Activated naive CD8-positive, alpha-beta T cell treated with anti-CD3 and anti-CD28 coated beads, Interleukin-2, amount 50 U/mL, for 24 hours (primary cell): ENCODE results near the gene PDIA4.
"Not testable (repeated sequence)": the region's sequence is repeated elsewhere in the genome, so short reads cannot be mapped to it uniquely, and the experiment has no call there.

Source experiments
- ATAC-seq: fragments of 150-1000 bp; cut with Tn5 transposase; one replicate; pipeline ENCODE4 v1.10.0; 2021
- DNase-seq: peaks from one replicate; pipeline ENCODE4 v3.0.0; 2021
- H3K27ac Mint-ChIP-seq: one replicate; pipeline ENCODE4 v1.8.0; 2021; ENCODE audit warnings: mild to moderate bottlenecking, mixed read lengths
- H3K27me3 Mint-ChIP-seq: one replicate; pipeline ENCODE4 v1.8.0; 2021; ENCODE audit warnings: mixed read lengths
- H3K36me3 Mint-ChIP-seq: one replicate; pipeline ENCODE4 v1.8.0; 2021; ENCODE audit warnings: low read depth, mixed read lengths
- H3K4me1 Mint-ChIP-seq: one replicate; pipeline ENCODE4 v1.8.0; 2021; ENCODE audit warnings: mixed read lengths
- H3K4me3 Mint-ChIP-seq: one replicate; pipeline ENCODE4 v1.8.0; 2021; ENCODE audit warnings: mild to moderate bottlenecking, moderate library complexity, mixed read lengths
- H3K9me3 Mint-ChIP-seq: one replicate; pipeline ENCODE4 v1.8.0; 2021; ENCODE audit warnings: mixed read lengths

The PDIA4 gene

GRCh38 chr7:149028346-149029109 lies at the start of gene PDIA4:
Gene PDIA4 (minus strand): TSS chr7:149028505. CDS start chr7:149028408, 97 bp downstream.
- DNase-seq (peak; percentile 100), ATAC-seq (peak; percentile 96)
- peaks cover 16% of the 10 kb centered on the region for H3K36me3 Mint-ChIP-seq
- peak within 1 kb of the TSS; percentile 92 for H3K4me3 Mint-ChIP-seq
- H3K27me3 Mint-ChIP-seq: peaks cover 2% of the 10 kb centered on the region
- peak within 1 kb of the TSS; percentile 87 for H3K27ac Mint-ChIP-seq
- H3K4me1 Mint-ChIP-seq: peaks cover 38% of the 10 kb centered on the region
- H3K9me3 Mint-ChIP-seq: no peaks in the 10 kb centered on the region

GRCh38 chr7:149077594-149077993 lies 49.3 kb upstream of the PDIA4 start:
- DNase-seq: no peak
- Mint-ChIP-seq H3K4me3 (no peak overlapping the region), H3K36me3 (peaks cover 21% of the 10 kb centered on the region), H3K27me3 (no peaks in the 10 kb centered on the region), H3K4me1 (peaks cover 5% of the 10 kb centered on the region), H3K9me3 (no peaks in the 10 kb centered on the region), H3K27ac (no peak overlapping the region)
- ATAC-seq: no peak

GRCh38 chr7:149075286-149075685 lies 47.0 kb upstream of the PDIA4 start:
- Mint-ChIP-seq H3K27ac (no peak overlapping the region), H3K4me1 (peaks cover 2% of the 10 kb centered on the region)
- ATAC-seq: no peak

GRCh38 chr7:149074116-149074885 lies 46.0 kb upstream of the PDIA4 start:
- H3K27me3 Mint-ChIP-seq: no peaks in the 10 kb centered on the region
- DNase-seq: no peak
- H3K4me3 Mint-ChIP-seq: no peak overlapping the region

More at GRCh38 chr7:149075286-149075685, 47.0 kb upstream of the PDIA4 start:
- peaks cover 24% of the 10 kb centered on the region for H3K36me3 Mint-ChIP-seq
- H3K4me3 Mint-ChIP-seq: no peak overlapping the region
- no peaks in the 10 kb centered on the region for H3K27me3 Mint-ChIP-seq
- H3K9me3 Mint-ChIP-seq: no peaks in the 10 kb centered on the region
- DNase-seq: no peak

GRCh38 chr7:149072438-149072775 lies 44.1 kb upstream of the PDIA4 start:
- DNase-seq (no peak), ATAC-seq (no peak)
- Mint-ChIP-seq H3K36me3 (peaks cover 21% of the 10 kb centered on the region), H3K27me3 (no peaks in the 10 kb centered on the region), H3K27ac (no peak overlapping the region), H3K9me3 (no peaks in the 10 kb centered on the region), H3K4me3 (peak overlapping the region; percentile 67), H3K4me1 (peaks cover 2% of the 10 kb centered on the region)

More at GRCh38 chr7:149074116-149074885, 46.0 kb upstream of the PDIA4 start:
- Mint-ChIP-seq H3K27ac (no peak overlapping the region), H3K9me3 (no peaks in the 10 kb centered on the region), H3K36me3 (peaks cover 22% of the 10 kb centered on the region), H3K4me1 (peaks cover 2% of the 10 kb centered on the region)
- ATAC-seq: no peak

- DNase-seq (peak; percentile 59), ATAC-seq (peak; percentile 80)
- Mint-ChIP-seq H3K36me3 (peaks cover 18% of the 10 kb centered on the region), H3K9me3 (no peaks in the 10 kb centered on the region), H3K27me3 (no peaks in the 10 kb centered on the region), H3K4me3 (peak overlapping the region; percentile 67), H3K4me1 (peaks cover 2% of the 10 kb centered on the region), H3K27ac (no peak overlapping the region)
These were observed 43.5 kb upstream of the PDIA4 start for GRCh38 chr7:149071641-149072437.

- H3K27ac Mint-ChIP-seq: no peak overlapping the region
- ATAC-seq (peak; percentile 13), DNase-seq (no peak)
- no peaks in the 10 kb centered on the region for H3K27me3 Mint-ChIP-seq
- H3K9me3 Mint-ChIP-seq: no peaks in the 10 kb centered on the region
- H3K4me3 Mint-ChIP-seq: no peak overlapping the region
- H3K36me3 Mint-ChIP-seq: peaks cover 15% of the 10 kb centered on the region
- H3K4me1 Mint-ChIP-seq: peaks cover 2% of the 10 kb centered on the region
These were observed 42.9 kb upstream of the PDIA4 start for GRCh38 chr7:149071182-149071635.

GRCh38 chr7:149070372-149071125 lies 42.2 kb upstream of the PDIA4 start:
- no peaks in the 10 kb centered on the region for H3K27me3 Mint-ChIP-seq
- H3K27ac Mint-ChIP-seq: no peak overlapping the region
- ATAC-seq (no peak), DNase-seq (no peak)
- peaks cover 15% of the 10 kb centered on the region for H3K36me3 Mint-ChIP-seq
- H3K9me3 Mint-ChIP-seq: no peaks in the 10 kb centered on the region
- no peak overlapping the region for H3K4me3 Mint-ChIP-seq
- peaks cover 2% of the 10 kb centered on the region for H3K4me1 Mint-ChIP-seq

GRCh38 chr7:149067869-149068268 lies 39.6 kb upstream of the PDIA4 start:
- ATAC-seq: no peak
- DNase-seq: no peak
- Mint-ChIP-seq H3K4me1 (peaks cover 8% of the 10 kb centered on the region), H3K27me3 (no peaks in the 10 kb centered on the region), H3K36me3 (peaks cover 9% of the 10 kb centered on the region), H3K27ac (no peak overlapping the region), H3K9me3 (no peaks in the 10 kb centered on the region), H3K4me3 (no peak overlapping the region)

GRCh38 chr7:149063476-149063875 lies 35.2 kb upstream of the PDIA4 start:
- no peak for DNase-seq
- Mint-ChIP-seq H3K27me3 (no peaks in the 10 kb centered on the region), H3K27ac (no peak overlapping the region), H3K4me1 (peaks cover 6% of the 10 kb centered on the region), H3K36me3 (peaks cover 3% of the 10 kb centered on the region), H3K4me3 (no peak overlapping the region), H3K9me3 (no peaks in the 10 kb centered on the region)
- no peak for ATAC-seq

- not testable (repeated sequence) for ATAC-seq, DNase-seq, H3K36me3 Mint-ChIP-seq, H3K4me3 Mint-ChIP-seq, H3K27me3 Mint-ChIP-seq, H3K4me1 Mint-ChIP-seq, H3K9me3 Mint-ChIP-seq, H3K27ac Mint-ChIP-seq
These were observed 34.1 kb upstream of the PDIA4 start for GRCh38 chr7:149062217-149062899.

- no peaks in the 10 kb centered on the region for H3K36me3 Mint-ChIP-seq
- H3K4me3 Mint-ChIP-seq: no peak overlapping the region
- no peaks in the 10 kb centered on the region for H3K27me3 Mint-ChIP-seq
- no peak for DNase-seq
- H3K27ac Mint-ChIP-seq: no peak overlapping the region
- no peak for ATAC-seq
- peaks cover 5% of the 10 kb centered on the region for H3K4me1 Mint-ChIP-seq
- H3K9me3 Mint-ChIP-seq: no peaks in the 10 kb centered on the region
These were observed 31.9 kb upstream of the PDIA4 start for GRCh38 chr7:149060156-149060555.

- H3K36me3 Mint-ChIP-seq: no peaks in the 10 kb centered on the region
These were observed 25.6 kb upstream of the PDIA4 start for GRCh38 chr7:149053885-149054284.

More at GRCh38 chr7:149053885-149054284, 25.6 kb upstream of the PDIA4 start:
- Mint-ChIP-seq H3K27ac (no peak overlapping the region), H3K27me3 (no peaks in the 10 kb centered on the region), H3K4me1 (no peaks in the 10 kb centered on the region), H3K9me3 (no peaks in the 10 kb centered on the region), H3K4me3 (no peak overlapping the region)
- ATAC-seq (no peak), DNase-seq (no peak)
